NCI-H1092 (cell line): ENCODE data around the gene STK24.
A peak's percentile ranks its signal among the peaks of the same experiment; 100 is the strongest.
"Not testable (repeated sequence)": the region's sequence is repeated elsewhere in the genome, so short reads cannot be mapped to it uniquely, and the experiment has no call there.

ENCODE experiments used
- DNase-seq: peaks from one replicate; lab custom pipeline; 2025; lab: John Stamatoyannopoulos, UW

Gene STK24

DNA sequence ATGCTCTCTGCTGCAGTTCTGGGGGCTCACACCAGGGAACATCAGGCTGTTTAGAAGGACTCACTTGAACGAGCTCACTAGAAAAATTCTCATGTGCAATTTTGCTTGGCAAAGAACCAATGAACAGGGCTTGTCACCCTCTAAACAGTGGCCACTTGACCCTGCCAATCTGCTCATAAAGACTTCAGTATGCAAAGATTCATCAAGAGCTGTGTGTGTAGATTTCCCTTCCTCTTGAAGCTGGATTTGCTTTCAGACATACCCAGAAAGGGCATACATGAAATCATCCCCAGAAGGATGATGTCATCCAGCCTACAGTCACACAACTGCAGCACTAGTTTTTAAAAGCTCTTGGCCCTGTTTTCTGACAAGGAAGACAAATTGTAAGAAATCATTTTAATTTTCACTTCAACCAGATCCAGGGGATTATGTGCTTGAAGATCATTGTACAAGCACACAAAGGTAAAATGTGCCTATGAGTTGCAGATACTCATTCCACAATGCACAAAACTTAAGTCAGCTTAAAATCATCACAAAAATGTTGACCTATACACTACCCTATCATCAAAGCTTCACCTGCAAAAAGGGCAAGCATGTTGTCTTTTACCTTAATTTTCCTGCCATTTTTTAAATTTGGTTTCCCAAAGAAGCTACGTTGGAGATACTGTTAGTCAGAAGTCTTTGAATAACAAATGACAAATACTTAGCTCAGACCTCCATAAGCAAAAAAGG, 5.2 kb upstream of the STK24 start:
- peak; percentile 38 for DNase-seq

- no peak for DNase-seq
These were observed 4.5 kb upstream of the STK24 start for GRCh38 chr13:98581381-98581780.

DNA sequence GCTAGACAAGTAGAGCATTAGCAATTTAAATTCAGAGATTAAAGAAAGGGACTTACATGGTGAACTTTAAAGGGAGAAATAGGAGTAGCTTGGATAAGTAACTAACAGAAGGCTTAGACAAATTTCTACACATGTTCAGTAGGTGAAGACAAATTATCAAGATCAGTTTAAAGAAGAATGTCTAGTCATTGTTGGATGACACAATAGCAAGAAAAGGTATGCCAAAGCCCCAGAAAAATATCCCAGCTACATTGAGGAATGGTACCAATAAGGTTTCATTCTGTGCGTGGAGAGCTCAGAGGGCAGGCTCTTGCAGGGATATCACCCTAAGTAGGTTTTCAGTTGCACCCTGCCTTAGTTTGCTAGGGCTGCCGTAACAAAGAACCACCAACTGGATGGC, 3.5 kb upstream of the STK24 start:
- DNase-seq = no peak

DNA sequence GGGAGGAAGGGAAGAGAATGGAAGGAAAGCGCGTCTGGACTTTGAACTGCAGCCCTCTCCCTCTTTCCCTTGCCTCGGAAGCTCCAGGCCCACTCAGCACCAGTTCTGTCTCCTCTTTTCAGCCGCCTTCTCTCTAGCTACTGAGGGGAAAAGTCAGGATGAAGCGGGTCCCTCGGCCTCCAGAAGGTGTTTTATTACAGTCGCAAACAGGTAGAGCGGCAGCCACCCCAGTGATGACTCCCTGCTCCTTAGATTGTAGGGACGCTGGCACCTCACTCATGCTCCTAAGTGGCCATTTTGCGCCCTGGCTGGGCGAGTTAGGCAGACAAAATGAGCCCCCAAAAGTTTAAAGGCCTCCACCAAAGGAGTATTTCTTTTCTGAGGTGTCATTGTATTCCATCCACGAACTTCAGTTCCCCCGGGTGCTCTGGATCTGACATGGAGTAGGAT, 954 bp upstream of the STK24 start:
- DNase-seq = no peak

DNA sequence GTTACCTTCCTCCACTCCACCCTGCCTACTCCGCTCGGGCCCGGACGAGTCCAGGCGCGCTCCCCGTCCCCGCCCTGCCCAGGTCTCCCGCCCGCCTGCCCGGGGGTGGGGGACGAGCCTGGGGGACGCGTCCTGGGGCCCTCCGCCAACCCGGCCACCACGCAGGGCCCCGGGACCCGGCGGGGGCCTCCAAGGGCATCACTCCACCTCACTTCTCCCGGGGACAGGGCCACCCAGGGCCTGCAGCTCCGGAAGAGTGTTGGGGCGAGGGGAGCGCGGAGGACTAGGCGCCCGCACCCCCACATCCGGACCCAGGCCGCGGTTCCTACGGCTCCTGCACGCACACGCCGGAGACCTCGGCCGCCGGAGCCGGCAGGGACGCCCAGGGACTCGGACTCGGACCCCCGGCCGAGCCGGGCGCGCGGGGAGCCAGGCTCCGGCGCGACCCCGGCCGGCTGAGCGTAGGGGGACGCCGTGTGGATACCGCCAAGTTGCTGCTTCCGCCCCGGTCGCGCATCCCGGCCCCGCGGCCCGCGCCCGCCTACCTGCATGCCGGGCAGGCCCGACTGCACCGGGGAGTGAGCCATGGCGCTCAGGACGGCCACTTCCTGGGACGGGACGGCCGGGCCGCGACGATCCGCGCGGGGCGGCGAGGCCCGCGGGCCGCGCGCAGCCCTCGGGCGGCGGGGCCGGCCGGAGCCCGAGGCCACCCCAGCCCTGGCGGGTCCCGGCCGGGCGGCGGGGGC, 534 bp downstream of the STK24 start:
- DNase-seq = peak; percentile 27

- no peak for DNase-seq
These were observed 1.1 kb downstream of the STK24 start for GRCh38 chr13:98575904-98576199.

DNA sequence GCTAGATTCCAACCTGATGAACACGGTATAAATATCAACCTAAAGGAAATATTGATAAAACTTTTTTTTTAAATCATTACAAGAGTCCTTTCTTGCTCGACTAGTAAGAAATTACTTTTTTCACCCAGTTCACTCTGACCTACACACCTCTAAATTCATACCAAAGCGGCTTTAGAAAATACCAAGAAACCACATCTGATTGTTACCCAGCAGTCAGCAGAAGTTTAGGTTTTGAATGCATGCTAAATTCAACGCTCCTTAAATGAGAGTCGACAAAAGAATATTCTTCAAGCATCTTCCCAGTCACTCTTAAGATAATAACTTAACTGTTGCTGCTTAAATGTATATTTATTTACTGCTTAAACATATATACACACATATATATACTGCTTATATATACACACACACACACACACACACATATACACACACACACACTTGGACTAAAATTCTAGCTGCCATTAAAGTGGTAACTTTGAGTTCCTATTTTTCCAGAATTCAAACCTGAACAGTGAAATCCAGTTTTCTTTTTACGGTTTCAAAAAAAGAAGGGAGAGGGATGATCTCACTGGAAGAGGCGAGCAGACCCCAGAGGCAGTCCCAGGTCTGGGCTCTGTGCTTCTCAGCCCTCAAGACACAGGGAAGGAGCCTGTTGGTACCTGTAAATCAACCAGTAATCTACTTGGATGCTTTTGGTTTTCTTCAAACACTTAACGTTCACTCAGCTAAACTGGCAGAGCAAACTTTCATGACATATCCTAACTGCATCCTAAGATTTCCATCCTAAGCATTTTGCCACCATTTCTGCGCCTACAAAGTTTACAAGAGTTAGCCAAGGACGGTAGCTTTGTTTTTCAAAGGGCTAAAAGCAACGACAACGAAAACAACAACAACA, 1.7 kb downstream of the STK24 start:
- DNase-seq = no peak

DNA sequence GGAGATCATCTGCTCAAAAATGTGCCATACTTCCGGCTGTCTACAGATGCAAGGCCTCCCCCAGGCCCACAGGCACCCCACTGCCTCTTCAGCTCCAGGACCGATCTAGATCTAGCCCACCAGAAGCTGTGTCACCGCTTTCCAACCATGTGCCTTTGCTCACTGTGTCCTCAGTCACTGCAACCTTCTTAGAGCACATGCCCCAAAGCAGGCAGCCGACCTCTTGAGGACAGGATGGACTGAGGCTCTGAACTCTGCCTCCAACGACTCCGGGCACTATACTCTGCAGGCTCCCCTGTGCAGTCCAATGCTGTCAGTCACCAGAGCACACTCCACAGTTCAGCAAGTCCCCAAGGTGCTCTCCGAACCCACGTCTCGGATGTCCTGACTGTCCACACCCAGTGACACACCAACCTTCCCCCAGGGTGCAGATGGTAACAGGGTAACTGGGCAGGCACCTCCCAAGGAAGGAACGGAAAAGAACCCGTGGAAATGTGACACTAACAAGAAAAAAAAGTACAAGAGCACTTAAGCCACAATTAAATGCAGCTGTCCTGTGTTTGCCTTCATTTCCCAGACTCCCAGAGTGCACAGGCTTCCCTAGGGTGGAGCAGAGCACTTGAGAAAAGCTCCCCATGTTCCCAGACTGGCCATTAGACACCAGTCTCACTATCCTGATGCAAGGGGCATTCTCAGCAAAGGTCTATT, 4.8 kb downstream of the STK24 start:
- peak; percentile 54 for DNase-seq

DNA sequence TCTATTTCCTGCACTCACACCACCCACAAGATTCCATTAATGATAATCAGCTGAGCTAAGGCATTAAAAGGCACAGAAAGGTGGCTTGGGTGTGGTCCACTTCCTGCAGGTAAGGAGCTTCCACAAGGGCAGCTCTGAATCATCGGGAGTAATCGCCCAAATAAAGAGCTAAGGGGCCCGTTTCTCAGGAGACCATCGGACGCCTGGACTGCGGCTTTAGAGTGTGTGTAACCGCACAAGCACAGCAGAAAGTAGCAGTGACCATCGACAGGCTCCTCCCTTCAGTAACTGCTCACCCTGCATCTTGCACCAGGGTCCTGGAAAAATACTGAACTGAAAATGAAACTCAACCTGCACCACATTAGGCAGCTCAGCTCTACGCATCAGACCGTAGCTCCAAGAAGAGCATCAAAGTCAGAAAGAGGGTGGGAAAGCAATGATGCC, 6.0 kb downstream of the STK24 start:
- no peak for DNase-seq

DNA sequence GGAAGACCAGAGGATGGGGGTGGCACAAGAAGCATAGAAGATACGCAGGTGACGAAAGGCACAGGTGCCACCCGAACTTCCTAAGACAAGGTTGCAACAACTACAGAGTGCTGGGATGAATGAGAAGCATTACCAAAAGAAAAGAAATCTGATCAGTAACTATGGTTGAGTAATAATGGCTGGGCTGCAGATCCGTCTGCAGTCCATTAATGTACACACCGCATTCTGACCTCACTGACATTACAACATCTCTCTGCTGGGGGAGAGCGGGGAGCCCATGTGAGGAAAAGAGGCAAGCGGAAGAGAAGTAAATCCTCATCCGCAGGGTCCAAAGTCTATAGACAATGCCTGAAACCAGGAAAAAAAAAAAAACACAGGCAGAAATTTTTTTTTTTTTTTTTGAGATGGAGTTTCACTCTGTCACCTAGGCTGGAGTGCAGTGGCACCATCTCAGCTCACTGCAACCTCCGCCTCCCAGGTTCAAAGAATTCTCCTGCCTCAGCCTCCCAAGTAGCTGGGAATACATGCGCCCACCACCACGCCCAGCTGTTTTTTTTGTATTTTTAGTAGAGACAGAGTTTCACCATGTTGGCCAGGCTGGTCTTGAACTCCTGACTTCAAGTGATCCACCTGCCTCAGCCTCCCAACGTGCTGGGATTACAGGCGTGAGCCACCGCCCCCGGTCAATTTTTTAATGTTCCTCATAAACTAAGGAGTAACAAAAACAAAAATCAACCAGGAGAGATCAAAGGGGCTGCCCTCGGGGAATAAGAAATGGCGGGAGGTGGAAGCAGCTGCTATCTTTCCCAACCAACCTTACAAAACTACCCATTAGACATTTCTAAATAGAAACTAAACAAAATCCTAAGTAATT, 7.2 kb downstream of the STK24 start:
- not testable (repeated sequence) for DNase-seq

GRCh38 chr13:98568918-98569317, 8.0 kb downstream of the STK24 start:
- DNase-seq = no peak

DNA sequence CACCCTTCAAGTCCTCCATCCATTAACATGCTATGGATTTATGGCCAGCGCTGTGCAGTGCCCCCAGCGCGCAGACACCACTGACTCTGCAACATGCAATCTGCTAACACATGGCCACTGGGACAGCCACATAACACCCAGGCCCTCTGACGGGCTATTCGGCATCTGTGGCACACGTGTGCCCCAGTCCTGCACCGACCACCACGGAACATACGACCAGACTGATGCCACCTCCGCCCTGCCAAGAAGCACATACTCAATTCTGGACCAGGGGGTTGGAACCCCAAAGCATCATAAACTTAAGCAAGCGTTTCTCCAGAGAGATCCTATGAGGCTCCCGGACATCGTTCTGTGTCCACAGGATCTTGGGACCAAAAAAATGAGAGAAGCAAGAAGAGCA, 9.8 kb downstream of the STK24 start:
- DNase-seq = no peak

DNA sequence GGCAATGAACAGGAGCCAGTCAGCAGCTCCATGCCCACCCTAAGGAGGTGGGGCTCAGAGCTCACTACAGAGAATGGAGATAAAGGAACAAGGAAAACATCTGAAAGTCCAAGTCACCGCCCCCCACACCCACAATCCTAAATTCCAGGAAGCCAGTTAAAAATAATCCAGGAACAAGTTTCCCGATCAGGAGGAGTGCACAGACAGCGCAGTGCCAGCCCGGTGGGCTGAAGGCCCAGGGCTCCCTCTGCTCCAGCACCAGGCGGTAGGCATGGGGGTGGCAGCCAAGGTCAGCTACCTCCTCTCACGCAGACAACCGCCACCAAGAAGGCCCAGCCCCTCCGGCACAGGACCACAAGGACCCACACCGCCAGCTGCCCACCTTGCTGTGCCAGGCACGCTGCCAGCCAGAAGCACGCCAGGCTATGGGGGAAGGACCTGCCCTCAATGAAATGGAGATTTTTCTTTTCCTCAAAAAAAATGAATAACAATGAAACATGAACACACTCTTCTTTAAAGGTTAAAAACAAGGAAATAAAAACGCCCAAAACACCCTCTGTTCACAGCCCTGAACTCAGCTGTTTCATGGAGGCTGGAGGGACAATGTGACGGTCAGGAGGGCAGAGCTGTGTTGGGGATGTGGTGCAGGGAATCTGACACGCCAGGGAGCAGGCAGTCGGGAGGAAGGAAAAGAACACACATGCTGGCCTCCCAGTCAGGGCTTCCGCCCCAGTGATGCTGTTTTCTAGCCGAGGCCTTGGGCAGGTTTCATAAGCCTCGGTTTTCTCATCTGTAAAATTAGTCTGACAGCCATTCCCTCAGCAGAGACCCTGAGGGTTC, 11.0 kb downstream of the STK24 start:
- DNase-seq = peak; percentile 76

DNA sequence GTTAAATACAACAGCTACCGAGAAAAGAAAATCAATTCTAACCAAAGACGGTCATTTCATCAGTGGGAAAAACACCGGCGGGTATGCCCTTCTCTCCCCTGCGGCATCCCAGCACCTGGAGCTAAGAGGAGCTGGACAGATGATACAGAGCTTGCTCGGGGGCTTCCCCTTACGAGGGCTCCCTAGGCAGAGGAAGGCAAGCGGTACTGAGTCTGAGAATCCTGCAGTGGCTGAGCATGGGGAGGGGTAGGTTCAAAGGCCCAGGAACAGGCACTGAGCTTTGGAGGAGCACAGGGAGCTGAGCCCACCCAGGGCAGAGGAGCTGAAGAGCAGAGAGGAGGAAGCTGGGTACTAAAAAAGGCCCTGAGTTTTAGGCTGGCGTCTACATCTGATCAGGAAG, 12.7 kb downstream of the STK24 start:
- DNase-seq = no peak

DNA sequence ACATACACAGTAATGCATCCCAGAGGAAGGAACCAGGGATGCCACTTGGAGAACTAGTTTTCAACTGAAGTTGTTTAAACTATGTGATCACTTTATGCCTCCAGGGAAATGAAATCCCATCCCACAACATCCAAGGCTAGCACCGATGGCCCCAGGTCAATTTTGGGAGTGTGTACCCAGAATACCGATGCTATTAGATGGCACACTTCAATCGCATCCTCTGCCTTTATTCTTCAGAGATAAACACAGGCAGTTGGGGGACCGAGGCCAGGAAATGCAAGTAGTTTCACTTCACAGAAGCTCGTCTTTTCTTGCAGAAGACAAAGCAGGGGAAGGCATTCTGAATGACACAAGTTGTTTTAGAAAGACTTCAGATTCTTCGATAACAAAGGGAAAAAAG, 13.8 kb downstream of the STK24 start:
- DNase-seq = no peak

GRCh38 chr13:98559169-98559568, 17.7 kb downstream of the STK24 start:
- no peak for DNase-seq

- no peak for DNase-seq
These were observed 18.7 kb downstream of the STK24 start for GRCh38 chr13:98557937-98558792.

GRCh38 chr13:98556968-98557631, 19.8 kb downstream of the STK24 start:
- DNase-seq = no peak
